ENCODE data around the gene HIPK2.

HIPK2 gene

DNA sequence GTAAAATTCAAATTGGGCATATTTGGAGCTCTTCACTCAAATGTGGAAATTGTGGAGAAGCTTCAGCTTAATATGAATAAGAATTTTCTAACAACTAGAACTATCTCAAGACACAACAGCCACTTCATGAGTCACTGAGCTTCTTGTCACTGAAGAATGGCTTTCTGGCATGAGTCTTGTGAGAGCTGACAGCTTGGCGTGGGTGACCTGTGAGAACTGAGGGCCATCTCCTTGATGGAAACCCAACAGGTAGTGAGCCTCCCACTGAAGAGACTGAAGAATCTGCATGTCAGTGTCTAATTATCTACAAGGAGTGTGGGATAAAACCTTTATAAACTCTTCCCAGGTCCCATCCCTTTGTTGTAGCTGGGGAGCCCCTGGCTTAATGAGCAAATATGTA lies 188.3 kb downstream of the HIPK2 start:
- H3K4me1 ChIP-seq (ENCODE audit: insufficient read depth, low read length, severe bottlenecking) = no peaks in the 10 kb centered on the region
- no peaks in the 10 kb centered on the region for H3K27me3 ChIP-seq (ENCODE audit: insufficient read depth, low read length)
- no peak overlapping the region for H3K4me3 ChIP-seq (ENCODE audit: low read depth, low read length, poor library complexity, severe bottlenecking)
- no peaks in the 10 kb centered on the region for H3K9me3 ChIP-seq (ENCODE audit: low read length)
- no peak overlapping the region for H3K4me2 ChIP-seq (ENCODE audit: low read length)
- H3K79me2 ChIP-seq (ENCODE audit: insufficient read depth, low read length) = no peaks in the 10 kb centered on the region
- H3K27ac ChIP-seq (ENCODE audit: low read depth, low read length, poor library complexity, severe bottlenecking) = no peak overlapping the region
- no peak overlapping the region for H3K9ac ChIP-seq (ENCODE audit: low read length)
- no peak overlapping the region for H2AFZ ChIP-seq (ENCODE audit: low read length)
- no peaks in the 10 kb centered on the region for H3K36me3 ChIP-seq (ENCODE audit: insufficient read depth, low read length)
- H3F3A ChIP-seq (ENCODE audit: insufficient read depth, low read length) = no peaks in the 10 kb centered on the region
- H3K9me2 ChIP-seq (ENCODE audit: low read depth, low read length) = no peaks in the 10 kb centered on the region
- H4K20me1 ChIP-seq (ENCODE audit: insufficient read depth, low read length) = no peaks in the 10 kb centered on the region
- TF ChIP-seq EZH2 (IDR thresholded peaks at IDR 0.05; ENCODE audit: borderline replicate concordance, low read length) = no peak
- TF ChIP-seq, protein P1, sequence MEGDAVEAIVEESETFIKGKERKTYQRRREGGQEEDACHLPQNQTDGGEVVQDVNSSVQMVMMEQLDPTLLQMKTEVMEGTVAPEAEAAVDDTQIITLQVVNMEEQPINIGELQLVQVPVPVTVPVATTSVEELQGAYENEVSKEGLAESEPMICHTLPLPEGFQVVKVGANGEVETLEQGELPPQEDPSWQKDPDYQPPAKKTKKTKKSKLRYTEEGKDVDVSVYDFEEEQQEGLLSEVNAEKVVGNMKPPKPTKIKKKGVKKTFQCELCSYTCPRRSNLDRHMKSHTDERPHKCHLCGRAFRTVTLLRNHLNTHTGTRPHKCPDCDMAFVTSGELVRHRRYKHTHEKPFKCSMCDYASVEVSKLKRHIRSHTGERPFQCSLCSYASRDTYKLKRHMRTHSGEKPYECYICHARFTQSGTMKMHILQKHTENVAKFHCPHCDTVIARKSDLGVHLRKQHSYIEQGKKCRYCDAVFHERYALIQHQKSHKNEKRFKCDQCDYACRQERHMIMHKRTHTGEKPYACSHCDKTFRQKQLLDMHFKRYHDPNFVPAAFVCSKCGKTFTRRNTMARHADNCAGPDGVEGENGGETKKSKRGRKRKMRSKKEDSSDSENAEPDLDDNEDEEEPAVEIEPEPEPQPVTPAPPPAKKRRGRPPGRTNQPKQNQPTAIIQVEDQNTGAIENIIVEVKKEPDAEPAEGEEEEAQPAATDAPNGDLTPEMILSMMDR (IDR thresholded peaks at IDR 0.05; ENCODE audit: low read length) = no peak

DNA sequence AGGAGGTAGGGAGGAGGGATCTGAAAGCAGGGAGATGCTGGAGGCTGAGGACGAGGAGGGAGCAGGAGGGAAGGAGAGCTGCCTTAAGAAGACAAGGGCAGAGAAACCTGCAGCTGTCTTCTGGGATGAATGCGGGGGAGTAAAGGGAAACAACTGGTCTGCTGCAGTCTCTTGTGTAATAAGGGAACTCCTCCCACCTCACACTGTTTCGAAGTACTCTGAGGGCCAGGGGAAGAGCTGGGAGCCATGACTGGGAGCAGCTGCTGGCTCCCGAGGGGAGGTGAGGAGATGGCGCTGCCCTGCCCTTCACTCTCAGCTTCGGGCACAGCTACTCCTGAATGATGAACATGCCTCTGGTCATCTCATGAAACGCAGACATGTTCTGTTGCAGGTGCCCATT lies 189.2 kb downstream of the HIPK2 start:
- Histone ChIP-seq H3K4me3 (ENCODE audit: low read depth, low read length, poor library complexity, severe bottlenecking) (no peak overlapping the region), H3F3A (ENCODE audit: insufficient read depth, low read length) (no peaks in the 10 kb centered on the region), H3K36me3 (ENCODE audit: insufficient read depth, low read length) (no peaks in the 10 kb centered on the region), H3K4me2 (ENCODE audit: low read length) (no peak overlapping the region), H3K9me2 (ENCODE audit: low read depth, low read length) (no peaks in the 10 kb centered on the region), H2AFZ (ENCODE audit: low read length) (no peak overlapping the region), H4K20me1 (ENCODE audit: insufficient read depth, low read length) (no peaks in the 10 kb centered on the region), H3K27ac (ENCODE audit: low read depth, low read length, poor library complexity, severe bottlenecking) (no peak overlapping the region), H3K27me3 (ENCODE audit: insufficient read depth, low read length) (no peaks in the 10 kb centered on the region), H3K9ac (ENCODE audit: low read length) (no peak overlapping the region), H3K79me2 (ENCODE audit: insufficient read depth, low read length) (no peaks in the 10 kb centered on the region), H3K9me3 (ENCODE audit: low read length) (no peaks in the 10 kb centered on the region), H3K4me1 (ENCODE audit: insufficient read depth, low read length, severe bottlenecking) (no peaks in the 10 kb centered on the region)
- TF ChIP-seq EZH2 (IDR thresholded peaks at IDR 0.05; ENCODE audit: borderline replicate concordance, low read length) = no peak
- TF ChIP-seq, protein P1 (IDR thresholded peaks at IDR 0.05; ENCODE audit: low read length) = no peak

DNA sequence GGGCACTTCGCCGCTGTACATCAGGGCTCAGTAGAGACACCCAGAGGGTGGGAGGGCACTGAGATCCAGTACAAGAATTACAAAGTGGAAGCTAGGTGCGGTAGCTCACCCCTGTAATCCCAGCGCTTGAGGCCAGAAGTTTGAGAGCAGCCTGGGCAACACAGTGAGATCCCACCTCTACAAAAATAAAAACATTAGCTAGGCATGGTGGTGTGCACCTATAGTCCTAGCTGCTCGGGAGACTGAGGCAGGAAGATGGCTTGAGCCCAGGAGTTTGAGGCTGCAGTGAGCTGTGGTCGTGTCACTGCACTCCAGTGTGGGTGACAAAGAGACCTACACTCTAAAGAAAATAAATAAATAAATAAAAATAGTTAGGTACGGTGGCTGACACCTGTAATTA lies 190.3 kb downstream of the HIPK2 start:
- H3K4me2 ChIP-seq (ENCODE audit: low read length) = no peak overlapping the region
- H3K36me3 ChIP-seq (ENCODE audit: insufficient read depth, low read length) = no peaks in the 10 kb centered on the region
- no peaks in the 10 kb centered on the region for H3F3A ChIP-seq (ENCODE audit: insufficient read depth, low read length)
- H3K9ac ChIP-seq (ENCODE audit: low read length) = no peak overlapping the region
- H3K9me3 ChIP-seq (ENCODE audit: low read length) = no peaks in the 10 kb centered on the region
- no peak overlapping the region for H2AFZ ChIP-seq (ENCODE audit: low read length)
- no peaks in the 10 kb centered on the region for H3K9me2 ChIP-seq (ENCODE audit: low read depth, low read length)
- H3K79me2 ChIP-seq (ENCODE audit: insufficient read depth, low read length) = no peaks in the 10 kb centered on the region
- H3K4me1 ChIP-seq (ENCODE audit: insufficient read depth, low read length, severe bottlenecking) = no peaks in the 10 kb centered on the region
- no peak overlapping the region for H3K4me3 ChIP-seq (ENCODE audit: low read depth, low read length, poor library complexity, severe bottlenecking)
- TF ChIP-seq EZH2 (IDR thresholded peaks at IDR 0.05; ENCODE audit: borderline replicate concordance, low read length) = no peak
- TF ChIP-seq, protein P1 (IDR thresholded peaks at IDR 0.05; ENCODE audit: low read length) = no peak
- H3K27ac ChIP-seq (ENCODE audit: low read depth, low read length, poor library complexity, severe bottlenecking) = no peak overlapping the region
- 0 out of 2 replicates have a peak, but pooled peaks cover 4% of the 10 kb centered on the region for H3K27me3 ChIP-seq (ENCODE audit: insufficient read depth, low read length)
- no peaks in the 10 kb centered on the region for H4K20me1 ChIP-seq (ENCODE audit: insufficient read depth, low read length)

All from OCI-LY1 (cell line).